ENCODE results near the gene VSTM2B. TPM values are rescaled to one million over a fixed set of nuclear protein-coding genes. Genes with fewer than 3 reads are reported as not detected.

VSTM2B gene
- total and polyA plus RNA-seq, 2 of the 13 experiments (the other 11 are each of a cell fraction or from before 2014, with no cell fraction given) = not detected

- FAIRE-seq (no peak), DNase-seq (ENCODE audit: low spot score) (no peak), ATAC-seq (no peak)
- H2AFZ ChIP-seq (ENCODE audit: low read length) = no peak overlapping the region
- H3K4me2 ChIP-seq (ENCODE audit: low read depth, low read length) = no peak overlapping the region
- intact Hi-C loops (cut with micrococcal nuclease; ENCODE audit: unreplicated experiment) = no loop called here
- peaks cover 0 to 25% of the 10 kb centered on the region in 2 experiments; a peak in 4 of 5 replicates for H3K27me3 ChIP-seq (ENCODE audit: control insufficient read depth in 1 of 2, insufficient read depth in 2 of 2, low read length in 2 of 2)
- H3K36me3 ChIP-seq (replicated peaks in 1 of 2; ENCODE audit: control insufficient read depth in 1 of 2, insufficient read depth in 2 of 2, low read length in 2 of 2) = no peaks in the 10 kb centered on the region
- no peaks in the 10 kb centered on the region for H3K79me2 ChIP-seq (ENCODE audit: insufficient read depth, low read length)
- 6% methylated on average over 2 of the region's 7 CpGs for WGBS (ENCODE audit: low lambda C conversion rate)
- BruUV-seq (replicated peaks) = no TSS peak
- no peak overlapping the region for H3K9ac ChIP-seq (ENCODE audit: insufficient read depth, low read depth, low read length)
- no peaks in the 10 kb centered on the region for H4K20me1 ChIP-seq (ENCODE audit: insufficient read depth, low read length)
- no peaks in the 10 kb centered on the region for H3K4me1 ChIP-seq (ENCODE audit: insufficient read depth, low read length)
- ChIA-PET POLR2A (no interaction called here), CTCF (ENCODE audit: low intra/inter-chr PET ratio, low total read pairs) (no interaction called here)
- H3K27ac ChIP-seq (ENCODE audit: extremely low read length, insufficient read depth, low read length) = no peak overlapping the region
- in situ Hi-C loops (cut with HindIII; ENCODE audit: extremely low pct_ligation_motif_present, low pct_unique_long_range_greater_than_20kb) = no loop called here
- no peaks in the 10 kb centered on the region for H3K9me3 ChIP-seq (ENCODE audit: low read length)
- H3K4me3 ChIP-seq (replicated peaks in 1 of 3; ENCODE audit: insufficient read depth in 1 of 3, low read depth in 2 of 3, low read length in 3 of 3) = no peak overlapping the region
- TF ChIP-seq ZZZ3 (CRISPR knock-in tag; IDR thresholded peaks at IDR 0.05; ENCODE audit: borderline replicate concordance) (no peak), ZKSCAN5 (CRISPR knock-in tag; IDR thresholded peaks at IDR 0.05) (no peak), ZNF432 (CRISPR knock-in tag; IDR thresholded peaks at IDR 0.05; ENCODE audit: borderline replicate concordance) (no peak), HIC2 (CRISPR knock-in tag; IDR thresholded peaks at IDR 0.05; ENCODE audit: low read depth) (no peak), ZHX1 (CRISPR knock-in tag; IDR thresholded peaks at IDR 0.05; ENCODE audit: low read depth) (no peak), TOE1 (CRISPR knock-in tag; IDR thresholded peaks at IDR 0.05) (no peak), KDM2A (CRISPR knock-in tag; IDR thresholded peaks at IDR 0.05; ENCODE audit: borderline replicate concordance, low read depth) (no peak), FOXO4 (CRISPR knock-in tag; conservative IDR thresholded peaks at IDR 0.05) (no peak), ZNF749 (CRISPR knock-in tag; IDR thresholded peaks at IDR 0.05; ENCODE audit: borderline replicate concordance) (no peak), SNAPC4 (CRISPR knock-in tag; IDR thresholded peaks at IDR 0.05) (no peak), ZNF713 (CRISPR knock-in tag; IDR thresholded peaks at IDR 0.05) (no peak)
Measured at GRCh38 chr19:29520390-29520789, 5.4 kb upstream of the VSTM2B start.
